ENCODE results near the gene TDRD9. TPM values are rescaled to one million over a fixed set of nuclear protein-coding genes. Genes with fewer than 3 reads are reported as not detected.

The TDRD9 gene
- total RNA-seq, 3 donors from 2014 or later: 0.96 to 4.0 (median 2.9) TPM

DNA sequence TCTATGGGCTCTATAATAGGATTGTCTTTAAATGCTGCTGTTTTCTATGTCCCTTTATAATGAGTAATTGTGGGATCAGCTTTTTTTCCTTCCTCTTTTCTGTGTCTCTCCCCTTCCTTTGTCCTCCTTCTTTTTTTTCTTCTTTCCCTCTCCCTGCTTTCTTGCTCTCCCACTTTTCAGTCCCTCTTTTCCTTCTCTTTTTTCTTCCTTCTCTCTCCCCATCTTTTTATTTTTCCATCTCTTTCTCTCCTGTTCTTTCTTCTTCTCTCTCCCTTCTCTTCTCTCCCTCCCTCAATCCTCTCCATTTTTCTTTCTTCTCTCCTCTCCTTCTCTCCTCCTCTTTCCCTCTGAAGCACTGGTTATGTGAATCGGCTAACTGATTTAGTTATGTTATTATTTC, 76.6 kb downstream of the TDRD9 start:
- H3K4me1 ChIP-seq: no peaks in the 10 kb centered on the region
- no peaks in the 10 kb centered on the region for H3K9me3 ChIP-seq
- no peaks in the 10 kb centered on the region for H3K36me3 ChIP-seq
- H3K4me3 ChIP-seq: no peak overlapping the region
- DNase-seq (ENCODE audit: low spot score in 2 of 2): no peak
- H3K27ac ChIP-seq: no peak overlapping the region
- intact Hi-C loops (cut with DNase I; ENCODE audit: low total_unique reads): no loop called here
- TF ChIP-seq, protein P1, sequence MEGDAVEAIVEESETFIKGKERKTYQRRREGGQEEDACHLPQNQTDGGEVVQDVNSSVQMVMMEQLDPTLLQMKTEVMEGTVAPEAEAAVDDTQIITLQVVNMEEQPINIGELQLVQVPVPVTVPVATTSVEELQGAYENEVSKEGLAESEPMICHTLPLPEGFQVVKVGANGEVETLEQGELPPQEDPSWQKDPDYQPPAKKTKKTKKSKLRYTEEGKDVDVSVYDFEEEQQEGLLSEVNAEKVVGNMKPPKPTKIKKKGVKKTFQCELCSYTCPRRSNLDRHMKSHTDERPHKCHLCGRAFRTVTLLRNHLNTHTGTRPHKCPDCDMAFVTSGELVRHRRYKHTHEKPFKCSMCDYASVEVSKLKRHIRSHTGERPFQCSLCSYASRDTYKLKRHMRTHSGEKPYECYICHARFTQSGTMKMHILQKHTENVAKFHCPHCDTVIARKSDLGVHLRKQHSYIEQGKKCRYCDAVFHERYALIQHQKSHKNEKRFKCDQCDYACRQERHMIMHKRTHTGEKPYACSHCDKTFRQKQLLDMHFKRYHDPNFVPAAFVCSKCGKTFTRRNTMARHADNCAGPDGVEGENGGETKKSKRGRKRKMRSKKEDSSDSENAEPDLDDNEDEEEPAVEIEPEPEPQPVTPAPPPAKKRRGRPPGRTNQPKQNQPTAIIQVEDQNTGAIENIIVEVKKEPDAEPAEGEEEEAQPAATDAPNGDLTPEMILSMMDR (IDR thresholded peaks at IDR 0.05): no peak
- TF ChIP-seq POLR2A (IDR thresholded peaks at IDR 0.05) (no peak), POLR2AphosphoS5 (IDR thresholded peaks at IDR 0.05) (no peak)
- H3K27me3 ChIP-seq: no peaks in the 10 kb centered on the region

DNA sequence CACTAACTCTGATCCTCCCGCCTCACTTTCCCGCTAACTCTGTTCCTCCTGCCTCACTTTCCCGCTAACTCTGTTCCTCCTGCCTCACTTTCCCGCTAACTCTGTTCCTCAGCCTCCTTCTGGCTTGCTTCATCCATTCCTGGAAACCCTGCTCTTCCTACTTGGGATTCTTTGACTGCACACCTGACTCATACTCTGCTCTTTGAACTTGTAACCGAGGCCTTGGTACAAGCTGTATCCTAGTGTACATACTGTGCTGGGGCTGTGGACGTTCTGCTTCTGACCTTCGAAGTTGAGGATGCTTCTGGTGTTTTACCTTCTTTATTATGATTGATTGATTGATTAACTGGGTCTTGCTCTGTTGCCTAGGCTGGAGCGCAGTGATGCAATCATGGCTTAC, 77.2 kb downstream of the TDRD9 start:
- no peak for DNase-seq (ENCODE audit: low spot score in 2 of 2)
- no peaks in the 10 kb centered on the region for H3K27me3 ChIP-seq
- intact Hi-C loops (cut with DNase I; ENCODE audit: low total_unique reads): no loop called here
- H3K36me3 ChIP-seq: no peaks in the 10 kb centered on the region
- no peaks in the 10 kb centered on the region for H3K9me3 ChIP-seq
- no peaks in the 10 kb centered on the region for H3K4me1 ChIP-seq
- no peak overlapping the region for H3K4me3 ChIP-seq
- no peak overlapping the region for H3K27ac ChIP-seq
- TF ChIP-seq POLR2A (IDR thresholded peaks at IDR 0.05) (no peak), POLR2AphosphoS5 (IDR thresholded peaks at IDR 0.05) (no peak)
- TF ChIP-seq, protein P1 (IDR thresholded peaks at IDR 0.05): no peak

DNA sequence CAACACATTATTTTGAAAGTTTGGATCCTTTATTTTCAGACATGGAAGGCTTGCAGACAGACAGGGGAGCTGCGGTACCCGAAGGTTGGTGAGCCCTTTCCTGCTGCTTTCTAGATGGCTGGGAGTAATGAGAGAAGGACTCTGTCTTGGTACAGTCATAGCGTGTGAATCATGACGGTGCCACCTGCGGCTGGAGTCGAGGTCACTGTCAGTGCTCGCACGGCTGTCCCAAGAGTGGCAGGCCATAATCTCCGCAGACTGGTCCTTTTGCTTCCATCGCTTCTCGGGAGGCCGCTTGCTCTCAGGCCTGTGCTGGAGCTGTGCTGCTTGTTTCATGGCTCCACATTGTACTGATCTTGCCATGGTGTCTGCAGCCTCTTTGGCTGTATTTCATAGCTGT, 78.9 kb downstream of the TDRD9 start:
- no peak overlapping the region for H3K27ac ChIP-seq
- no peak for DNase-seq (ENCODE audit: low spot score in 2 of 2)
- H3K27me3 ChIP-seq: no peaks in the 10 kb centered on the region
- TF ChIP-seq POLR2A (IDR thresholded peaks at IDR 0.05) (no peak), POLR2AphosphoS5 (IDR thresholded peaks at IDR 0.05) (no peak)
- TF ChIP-seq, protein P1 (IDR thresholded peaks at IDR 0.05): no peak
- H3K4me3 ChIP-seq: no peak overlapping the region
- H3K36me3 ChIP-seq: no peaks in the 10 kb centered on the region
- no peaks in the 10 kb centered on the region for H3K9me3 ChIP-seq
- H3K4me1 ChIP-seq: no peaks in the 10 kb centered on the region
- intact Hi-C loops (cut with DNase I; ENCODE audit: low total_unique reads): no loop called here

DNA sequence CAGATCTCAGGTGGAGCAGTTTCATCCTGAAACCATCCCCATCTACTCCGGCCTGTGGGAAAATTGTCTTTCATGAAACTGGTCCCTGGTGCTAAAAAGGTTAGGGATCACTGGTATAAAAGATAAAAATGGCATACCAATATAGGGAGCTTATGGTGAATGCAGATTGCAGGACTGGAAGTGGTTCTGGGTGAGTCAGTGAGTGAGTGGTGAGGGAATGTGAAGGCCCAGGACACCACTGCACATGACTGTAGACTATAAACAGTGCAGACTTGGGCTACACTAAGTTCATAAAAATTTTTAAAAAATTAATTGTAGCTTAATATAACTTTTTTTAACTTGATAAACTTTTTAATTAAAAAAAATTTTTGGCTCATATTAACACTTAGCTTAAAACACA, 81.0 kb downstream of the TDRD9 start:
- no peak for TF ChIP-seq POLR2A (IDR thresholded peaks at IDR 0.05)
- TF ChIP-seq, protein P1 (IDR thresholded peaks at IDR 0.05): no peak
- TF ChIP-seq POLR2AphosphoS5 (IDR thresholded peaks at IDR 0.05): no peak
- Histone ChIP-seq H3K4me1 (no peaks in the 10 kb centered on the region), H3K4me3 (no peak overlapping the region), H3K27me3 (no peaks in the 10 kb centered on the region), H3K27ac (no peak overlapping the region), H3K36me3 (no peaks in the 10 kb centered on the region), H3K9me3 (no peaks in the 10 kb centered on the region)
- intact Hi-C loops (cut with DNase I; ENCODE audit: low total_unique reads): no loop called here
- no peak for DNase-seq (ENCODE audit: low spot score in 2 of 2)

DNA sequence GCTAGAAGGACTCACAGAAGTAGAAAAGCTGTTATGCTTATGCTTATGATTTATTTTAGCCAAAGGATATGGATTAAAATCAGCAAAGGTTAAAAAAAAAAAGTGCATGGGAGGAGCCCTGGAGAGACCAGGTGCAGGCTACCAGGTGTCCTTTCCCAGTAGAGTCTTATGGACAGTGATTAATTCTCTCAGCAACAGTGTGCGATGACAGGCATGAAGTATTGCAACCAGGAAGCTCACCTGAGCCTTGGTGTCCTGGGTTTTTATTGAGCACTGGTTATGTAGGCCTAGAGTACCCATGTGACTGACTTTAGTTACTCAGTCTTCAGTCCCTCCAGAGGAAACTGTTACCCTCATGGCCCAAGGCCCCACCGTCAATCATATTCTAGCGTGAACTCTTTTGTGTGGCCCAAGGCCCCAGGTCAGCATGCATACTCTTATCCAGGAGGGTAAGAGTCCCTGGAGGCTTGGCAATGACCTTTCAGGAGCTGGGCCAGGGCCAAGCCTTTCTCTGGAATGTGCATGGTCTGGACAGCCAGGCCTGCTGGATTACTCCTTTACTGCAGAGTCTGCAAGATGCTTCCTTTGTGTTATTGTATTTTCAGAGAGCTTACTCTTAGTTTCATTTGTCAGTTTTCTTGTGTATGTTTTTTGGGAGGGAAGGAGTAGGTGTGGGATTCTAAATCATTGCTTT, 83.7 kb downstream of the TDRD9 start:
- TF ChIP-seq POLR2AphosphoS5 (IDR thresholded peaks at IDR 0.05): no peak
- no peak for TF ChIP-seq POLR2A (IDR thresholded peaks at IDR 0.05)
- TF ChIP-seq, protein P1 (IDR thresholded peaks at IDR 0.05): no peak
- no peak overlapping the region for H3K4me3 ChIP-seq
- intact Hi-C loops (cut with DNase I; ENCODE audit: low total_unique reads): no loop called here
- DNase-seq (ENCODE audit: low spot score in 2 of 2): no peak
- H3K4me1 ChIP-seq: no peaks in the 10 kb centered on the region
- no peak overlapping the region for H3K27ac ChIP-seq
- no peaks in the 10 kb centered on the region for H3K9me3 ChIP-seq
- no peaks in the 10 kb centered on the region for H3K36me3 ChIP-seq
- no peaks in the 10 kb centered on the region for H3K27me3 ChIP-seq

Data from breast epithelium (tissue), 4 donors.